GM12878 (cell line): Measurements from ENCODE around the gene DAB2IP. TPM values are rescaled to one million over a fixed set of nuclear protein-coding genes. Genes with fewer than 3 reads are reported as not detected.

Source experiments
- EED ChIP-seq: sonication (generic); IDR thresholded peaks from 2 replicates; pipeline ENCODE4 v1.6.1; 2016; ENCODE audit warnings: antibody characterized with exemption, low read depth
- EP300 ChIP-seq, 2 experiments: fragments of 150-350 bp in 1 of 2; IDR thresholded peaks; 2 replicates each; pipeline ENCODE4 v1.6.1; 2011 to 2012; ENCODE audit warnings: low read depth in 2 of 2, low read length in 2 of 2, borderline replicate concordance in 1 of 2, improper control_type of control experiment in 1 of 2, inconsistent platforms in 1 of 2; ENCODE audit not compliant: control insufficient read depth in 1 of 2
- MTA3 ChIP-seq: IDR thresholded peaks from 2 replicates; pipeline ENCODE4 v1.6.1; 2012; ENCODE audit warnings: low read length, inconsistent platforms, borderline replicate concordance
- POU2F2 ChIP-seq: IDR thresholded peaks from 3 replicates; pipeline ENCODE4 v1.6.1; 2011; ENCODE audit warnings: low read depth, mild to moderate bottlenecking, low read length, borderline replicate concordance
- polyA plus RNA-seq, 11 experiments: library from polyadenylated mRNA; depleted of rRNA in 4 of 11; unstranded in 6 of 11; stranded (reverse) in 5 of 11; fragments of >200 nt; fragmentation: Nextera tagmentation in 4 of 11; fragmentation: Illumina TruSeq in 1 of 11; extraction: Ambion mirVana in 4 of 11; extraction: Trizol in 1 of 11; gene quantifications; 1 replicate in 1 of 11; 2 replicates in 10 of 11; pipeline versions ENCODE4 v1.2.1 to v1.2.3, GENCODE V29; 2011 to 2016; ENCODE audit warnings: inconsistent platforms in 2 of 11, missing spikeins in 2 of 11, low read depth in 1 of 11
- total RNA-seq, 4 experiments: library from RNA; depleted of rRNA in 3 of 4; stranded (reverse); fragments of >200 nt in 3 of 4; fragmentation: Illumina TruSeq in 1 of 4; extraction: Trizol in 1 of 4; gene quantifications; 2 replicates each; pipeline versions ENCODE4 v1.2.1 to v1.2.3, GENCODE V29; 2013 to 2021
- TF ChIP-seq, protein P1 (sequence below): fragments of 150-350 bp; IDR thresholded peaks from 2 replicates; pipeline ENCODE4 v1.6.1; 2014; ENCODE audit warnings: mild to moderate bottlenecking, low read depth, low read length
- TF ChIP-seq, protein P2 (sequence below), 3 experiments: IDR thresholded peaks in 2 of 3; conservative IDR thresholded peaks in 1 of 3; 2 replicates each; pipeline ENCODE4 v1.5.1; 2011; ENCODE audit warnings: low read depth in 3 of 3, low read length in 3 of 3, mild to moderate bottlenecking in 3 of 3, control low read depth in 2 of 3, moderate library complexity in 2 of 3, inconsistent platforms in 1 of 3, mixed read lengths in 1 of 3; ENCODE audit not compliant: control insufficient read depth in 2 of 3, insufficient read depth in 1 of 3; ENCODE audit errors: extremely low read depth in 1 of 3
- TF ChIP-seq, protein P3 (sequence below): fragments of 450-650 bp; IDR thresholded peaks from 2 replicates; pipeline ENCODE4 v1.6.1; 2018; ENCODE audit warnings: mild to moderate bottlenecking, low read depth, moderate library complexity; ENCODE audit not compliant: partially characterized antibody

The DAB2IP gene
- total and polyA plus RNA-seq, 10 of the 15 experiments (the other 5 are each of a cell fraction or from before 2014, with no cell fraction given) = 0.03 to 0.38 (median 0.14) TPM; not detected in 6

DNA sequence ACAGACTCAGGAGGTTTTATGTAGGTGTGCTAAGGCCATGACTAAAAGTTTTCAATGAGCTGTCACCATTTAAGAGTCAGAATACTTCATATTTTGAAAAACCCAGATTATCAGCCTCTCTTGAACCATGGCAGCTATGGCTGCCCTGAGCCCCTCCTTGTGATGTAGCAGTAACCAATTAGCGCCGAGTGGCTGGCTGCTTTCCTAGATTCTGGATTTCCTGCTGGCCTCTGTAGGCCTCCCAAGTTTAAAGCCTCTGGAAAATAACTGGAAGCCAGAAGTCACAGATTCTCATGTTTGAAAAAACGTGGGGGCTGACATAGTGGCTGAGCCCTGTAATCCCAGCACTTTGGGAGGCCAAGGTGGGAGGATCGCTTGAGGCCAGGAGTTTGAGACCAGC, 25.5 kb downstream of the DAB2IP start (continued):
- TF ChIP-seq, protein P1, sequence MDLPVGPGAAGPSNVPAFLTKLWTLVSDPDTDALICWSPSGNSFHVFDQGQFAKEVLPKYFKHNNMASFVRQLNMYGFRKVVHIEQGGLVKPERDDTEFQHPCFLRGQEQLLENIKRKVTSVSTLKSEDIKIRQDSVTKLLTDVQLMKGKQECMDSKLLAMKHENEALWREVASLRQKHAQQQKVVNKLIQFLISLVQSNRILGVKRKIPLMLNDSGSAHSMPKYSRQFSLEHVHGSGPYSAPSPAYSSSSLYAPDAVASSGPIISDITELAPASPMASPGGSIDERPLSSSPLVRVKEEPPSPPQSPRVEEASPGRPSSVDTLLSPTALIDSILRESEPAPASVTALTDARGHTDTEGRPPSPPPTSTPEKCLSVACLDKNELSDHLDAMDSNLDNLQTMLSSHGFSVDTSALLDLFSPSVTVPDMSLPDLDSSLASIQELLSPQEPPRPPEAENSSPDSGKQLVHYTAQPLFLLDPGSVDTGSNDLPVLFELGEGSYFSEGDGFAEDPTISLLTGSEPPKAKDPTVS = no peak
- no peak for TF ChIP-seq MTA3
- TF ChIP-seq, protein P2, sequence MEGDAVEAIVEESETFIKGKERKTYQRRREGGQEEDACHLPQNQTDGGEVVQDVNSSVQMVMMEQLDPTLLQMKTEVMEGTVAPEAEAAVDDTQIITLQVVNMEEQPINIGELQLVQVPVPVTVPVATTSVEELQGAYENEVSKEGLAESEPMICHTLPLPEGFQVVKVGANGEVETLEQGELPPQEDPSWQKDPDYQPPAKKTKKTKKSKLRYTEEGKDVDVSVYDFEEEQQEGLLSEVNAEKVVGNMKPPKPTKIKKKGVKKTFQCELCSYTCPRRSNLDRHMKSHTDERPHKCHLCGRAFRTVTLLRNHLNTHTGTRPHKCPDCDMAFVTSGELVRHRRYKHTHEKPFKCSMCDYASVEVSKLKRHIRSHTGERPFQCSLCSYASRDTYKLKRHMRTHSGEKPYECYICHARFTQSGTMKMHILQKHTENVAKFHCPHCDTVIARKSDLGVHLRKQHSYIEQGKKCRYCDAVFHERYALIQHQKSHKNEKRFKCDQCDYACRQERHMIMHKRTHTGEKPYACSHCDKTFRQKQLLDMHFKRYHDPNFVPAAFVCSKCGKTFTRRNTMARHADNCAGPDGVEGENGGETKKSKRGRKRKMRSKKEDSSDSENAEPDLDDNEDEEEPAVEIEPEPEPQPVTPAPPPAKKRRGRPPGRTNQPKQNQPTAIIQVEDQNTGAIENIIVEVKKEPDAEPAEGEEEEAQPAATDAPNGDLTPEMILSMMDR (IDR thresholded peaks at IDR 0.05 in 2 of 3, conservative IDR thresholded peaks at IDR 0.05 in 1 of 3; ENCODE audit: control insufficient read depth in 2 of 3, extremely low read depth in 1 of 3, insufficient read depth in 1 of 3, low read depth in 3 of 3, low read length in 3 of 3) = no peak
- no peak for TF ChIP-seq EP300 (IDR thresholded peaks at IDR 0.05; ENCODE audit: borderline replicate concordance in 1 of 2, control insufficient read depth in 1 of 2, low read depth in 2 of 2, low read length in 2 of 2)
- no peak for TF ChIP-seq POU2F2
- TF ChIP-seq, protein P3, sequence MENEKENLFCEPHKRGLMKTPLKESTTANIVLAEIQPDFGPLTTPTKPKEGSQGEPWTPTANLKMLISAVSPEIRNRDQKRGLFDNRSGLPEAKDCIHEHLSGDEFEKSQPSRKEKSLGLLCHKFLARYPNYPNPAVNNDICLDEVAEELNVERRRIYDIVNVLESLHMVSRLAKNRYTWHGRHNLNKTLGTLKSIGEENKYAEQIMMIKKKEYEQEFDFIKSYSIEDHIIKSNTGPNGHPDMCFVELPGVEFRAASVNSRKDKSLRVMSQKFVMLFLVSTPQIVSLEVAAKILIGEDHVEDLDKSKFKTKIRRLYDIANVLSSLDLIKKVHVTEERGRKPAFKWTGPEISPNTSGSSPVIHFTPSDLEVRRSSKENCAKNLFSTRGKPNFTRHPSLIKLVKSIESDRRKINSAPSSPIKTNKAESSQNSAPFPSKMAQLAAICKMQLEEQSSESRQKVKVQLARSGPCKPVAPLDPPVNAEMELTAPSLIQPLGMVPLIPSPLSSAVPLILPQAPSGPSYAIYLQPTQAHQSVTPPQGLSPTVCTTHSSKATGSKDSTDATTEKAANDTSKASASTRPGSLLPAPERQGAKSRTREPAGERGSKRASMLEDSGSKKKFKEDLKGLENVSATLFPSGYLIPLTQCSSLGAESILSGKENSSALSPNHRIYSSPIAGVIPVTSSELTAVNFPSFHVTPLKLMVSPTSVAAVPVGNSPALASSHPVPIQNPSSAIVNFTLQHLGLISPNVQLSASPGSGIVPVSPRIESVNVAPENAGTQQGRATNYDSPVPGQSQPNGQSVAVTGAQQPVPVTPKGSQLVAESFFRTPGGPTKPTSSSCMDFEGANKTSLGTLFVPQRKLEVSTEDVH = no peak
- TF ChIP-seq EED = no peak
- TF ChIP-seq, all 136 proteins: peak for 0
